Right renal cortex interstitium (tissue), 3 donors: ENCODE data around the gene L1TD1. TPM values are rescaled to one million over a fixed set of nuclear protein-coding genes. Genes with fewer than 3 reads are reported as not detected.
A peak's percentile ranks its signal among the peaks of the same experiment; 100 is the strongest.
"Not testable (repeated sequence)": the region's sequence is repeated elsewhere in the genome, so short reads cannot be mapped to it uniquely, and the experiment has no call there.

ENCODE experiments used
- DNase-seq, 3 donors: peaks; one replicate each; pipeline ENCODE4 v3.0.0-alpha.2; 2013; ENCODE audit warnings: low read depth in 3 of 3, low spot score in 2 of 3
- polyA plus RNA-seq, 3 donors: library from polyadenylated mRNA; unstranded; fragments of 120-200 nt; gene quantifications; one replicate each; pipeline ENCODE4 v1.2.1, GENCODE V29; 2013; ENCODE audit not compliant: insufficient read length in 3 of 3

L1TD1 gene
- polyA plus RNA-seq = 1 to 10 TPM; 4.2 to 7.3 (median 4.6) TPM

- no peak for DNase-seq
Observed at GRCh38 chr1:62194651-62195544, at the start of gene L1TD1. Gene L1TD1, plus strand, starts transcription at chr1:62194849. Its CDS starts 11,780 bp downstream, at chr1:62206629.

GRCh38 chr1:62159940-62160348, 34.7 kb upstream of the L1TD1 start:
- no peak for DNase-seq

DNA sequence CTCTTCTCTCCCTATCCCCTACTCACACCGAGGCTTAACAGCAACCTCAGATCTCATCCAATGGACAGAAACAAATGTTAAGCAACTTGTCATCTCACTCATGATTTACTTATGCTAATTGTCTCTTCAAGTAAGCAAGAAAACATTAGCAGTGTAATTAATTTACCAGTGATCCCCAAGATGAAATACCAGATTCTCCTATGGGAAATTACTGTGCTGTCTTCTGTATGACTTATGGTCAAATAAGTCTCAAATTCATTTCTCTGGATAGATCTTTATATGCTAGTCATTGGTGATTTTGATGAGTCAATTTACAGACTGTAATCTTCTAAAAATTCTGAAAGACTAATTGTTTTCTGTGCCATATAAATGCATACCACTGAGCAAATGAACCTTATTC, 32.9 kb upstream of the L1TD1 start:
- no peak for DNase-seq

- not testable (repeated sequence) for DNase-seq
Observed at GRCh38 chr1:62170380-62170779, 24.3 kb upstream of the L1TD1 start.

DNA sequence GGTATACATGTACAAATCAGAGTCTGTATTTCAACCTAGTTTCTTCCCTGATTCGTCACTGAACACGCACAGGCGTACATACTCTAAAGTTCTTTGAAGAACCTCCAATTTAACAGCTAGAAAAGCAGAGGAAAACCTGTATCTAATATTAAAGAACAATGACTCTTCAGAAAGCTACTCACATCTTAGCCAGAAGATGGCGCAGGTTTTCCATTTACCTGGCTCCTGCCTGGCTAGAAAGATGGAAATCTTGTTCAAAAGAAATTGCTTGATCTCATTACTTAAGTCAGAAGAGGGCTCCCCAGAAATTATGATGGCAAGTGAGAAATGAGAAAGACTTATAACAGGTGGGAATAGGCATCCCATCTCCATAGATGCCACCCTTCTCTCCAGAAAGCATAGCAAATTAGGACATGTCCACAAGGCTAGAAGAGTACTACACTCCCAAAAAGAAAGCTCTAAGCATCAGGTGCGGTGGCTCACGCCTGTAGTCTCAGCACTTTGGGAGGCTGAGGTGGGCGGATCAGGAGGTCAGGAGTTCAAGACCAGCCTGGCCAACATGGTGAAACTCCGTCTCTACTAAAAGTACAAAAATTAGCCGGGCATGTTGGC, 19.0 kb upstream of the L1TD1 start:
- DNase-seq = peak in 2 of 3 donors; percentile 43 to 46

DNA sequence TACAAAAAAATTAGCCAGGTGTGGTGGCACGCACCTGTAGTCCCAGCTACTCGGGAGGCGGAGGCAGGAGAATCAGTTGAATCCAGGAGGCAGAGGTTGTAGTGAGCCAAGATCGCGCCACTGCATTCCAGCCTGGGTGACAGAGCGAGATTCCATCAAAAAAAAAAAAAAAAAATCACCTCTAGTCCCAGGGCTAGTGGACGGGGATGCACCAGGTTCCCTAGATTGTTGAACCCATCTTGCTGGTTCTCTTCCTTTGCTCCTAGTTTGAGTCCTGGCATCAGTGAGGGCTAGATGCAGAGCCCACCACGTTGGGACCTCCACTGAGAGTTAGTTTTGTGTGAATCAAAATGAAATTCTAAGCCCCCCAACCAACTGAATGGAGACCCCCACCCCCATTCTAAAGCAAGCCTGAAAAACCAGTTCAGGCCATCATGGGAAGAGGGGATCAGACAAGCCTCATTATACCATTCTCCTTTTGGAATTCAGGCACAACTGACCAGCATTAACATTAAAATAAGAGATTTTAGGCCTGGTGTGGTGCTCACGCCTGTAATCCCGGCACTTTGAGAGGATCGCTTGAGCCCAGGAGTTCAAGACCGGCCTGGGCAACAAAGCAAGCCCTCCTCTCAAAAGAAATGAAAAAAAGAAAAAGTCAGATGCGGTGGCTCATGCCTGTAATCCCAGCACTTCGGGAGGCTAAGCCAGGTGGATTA, 17.9 kb upstream of the L1TD1 start:
- DNase-seq = no peak

GRCh38 chr1:62177621-62178020, 17.0 kb upstream of the L1TD1 start:
- DNase-seq = no peak

DNA sequence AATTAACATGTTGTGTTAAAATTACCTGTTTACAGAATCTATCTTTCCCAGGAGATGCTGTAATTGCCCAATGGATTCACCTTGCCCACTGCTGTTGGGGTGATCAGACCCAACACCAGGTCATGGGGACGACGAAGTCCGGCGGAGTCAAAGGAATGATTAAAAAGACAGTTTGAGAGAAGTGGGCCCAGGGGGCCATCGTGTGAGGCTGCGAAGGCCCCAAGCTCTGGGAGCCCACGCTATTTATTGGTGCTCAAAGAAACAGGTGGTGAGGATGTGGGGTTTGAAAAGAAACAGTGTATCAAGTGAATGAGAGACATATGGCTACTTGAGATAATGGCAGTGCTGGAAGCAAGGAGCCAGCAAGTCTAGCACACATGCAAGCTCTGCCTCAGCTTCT, 16.3 kb upstream of the L1TD1 start:
- DNase-seq = no peak

GRCh38 chr1:62180054-62180453, 14.6 kb upstream of the L1TD1 start:
- not testable (repeated sequence) for DNase-seq

- DNase-seq = no peak
Observed at GRCh38 chr1:62180639-62181038, 14.0 kb upstream of the L1TD1 start.

GRCh38 chr1:62181532-62181931, 13.1 kb upstream of the L1TD1 start:
- DNase-seq = no peak

- not testable (repeated sequence) for DNase-seq
Observed at GRCh38 chr1:62182157-62182556, 12.5 kb upstream of the L1TD1 start.

DNA sequence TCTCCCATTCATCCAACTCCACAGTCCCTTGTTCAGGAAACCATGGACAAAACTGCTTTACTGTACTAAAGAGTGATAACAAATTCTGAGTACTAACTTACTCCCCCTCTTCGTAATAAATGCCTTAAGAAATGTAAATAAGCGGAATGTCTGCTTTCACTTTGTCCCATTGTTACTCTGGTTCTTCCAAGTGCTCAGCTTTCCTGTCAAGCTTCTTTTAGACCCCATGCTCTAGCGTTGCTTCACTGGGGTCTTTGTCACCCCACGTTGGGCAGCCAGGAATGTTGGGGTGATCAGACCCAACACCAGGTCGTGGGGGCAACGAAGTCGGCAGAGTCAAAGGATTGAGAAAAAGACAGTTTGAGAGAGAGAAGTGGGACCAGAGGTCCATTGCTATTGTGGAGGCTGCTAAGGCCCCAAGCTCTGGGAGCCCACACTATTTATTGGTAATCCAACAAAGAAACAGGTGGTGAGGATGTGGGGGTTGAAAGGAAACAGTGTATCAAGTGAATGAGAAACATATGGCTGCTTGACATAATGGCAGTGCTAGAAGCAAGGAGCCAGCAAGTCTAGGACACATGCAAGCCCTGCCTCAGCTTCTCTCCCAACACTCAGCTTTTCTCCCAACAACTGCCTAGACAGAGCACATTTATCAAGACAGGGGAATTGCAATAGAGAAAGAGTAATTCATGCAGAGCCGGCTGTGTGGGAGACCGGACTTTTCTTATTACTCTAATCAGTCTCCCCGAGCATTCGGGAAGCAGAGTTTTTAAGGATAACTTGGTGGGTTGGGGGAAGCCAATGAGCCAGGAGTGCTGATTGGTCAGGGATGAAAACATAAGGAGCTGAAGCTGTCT, 11.3 kb upstream of the L1TD1 start:
- not testable (repeated sequence) for DNase-seq

DNA sequence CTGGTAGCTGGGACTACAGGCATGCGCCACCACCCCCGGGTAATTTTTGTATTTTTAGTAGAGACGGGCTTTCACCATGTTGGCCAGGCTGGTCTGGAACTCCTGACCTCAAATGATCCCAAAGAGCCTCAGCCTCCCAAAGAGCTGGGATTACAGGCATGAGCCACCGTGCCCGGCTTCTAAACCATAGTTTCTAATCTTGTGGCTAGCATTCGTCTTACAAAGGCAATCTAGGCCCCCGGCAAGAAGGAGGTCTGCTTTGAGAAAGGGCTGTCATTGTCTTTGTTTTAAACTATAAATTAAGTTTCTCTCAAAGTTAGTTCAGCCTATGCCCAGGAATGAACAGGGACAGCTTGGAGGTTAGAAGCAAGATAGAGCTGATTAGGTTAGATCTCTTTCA, 10.3 kb upstream of the L1TD1 start:
- DNase-seq = no peak

DNA sequence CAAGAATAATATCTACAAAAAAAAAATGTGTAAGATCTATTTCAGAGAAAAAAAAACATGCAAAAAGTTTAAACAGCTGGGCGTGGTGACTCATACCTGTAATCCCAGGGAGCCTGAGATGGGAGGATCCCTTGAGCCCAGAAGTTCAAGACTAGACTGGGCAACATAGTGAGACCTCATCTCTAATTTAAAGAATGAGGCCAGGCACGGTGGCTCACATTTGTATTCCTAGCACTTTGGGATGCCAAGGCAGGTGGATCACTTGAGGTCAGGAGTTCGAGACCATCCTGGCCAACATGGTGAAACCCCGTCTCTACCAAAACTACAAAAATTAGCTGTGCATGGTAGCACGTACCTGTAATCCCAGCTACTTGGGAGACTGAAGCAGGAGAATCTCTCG, 9.4 kb upstream of the L1TD1 start:
- not testable (repeated sequence) for DNase-seq

- no peak for DNase-seq
Observed at GRCh38 chr1:62185677-62186076, 9.0 kb upstream of the L1TD1 start.

DNA sequence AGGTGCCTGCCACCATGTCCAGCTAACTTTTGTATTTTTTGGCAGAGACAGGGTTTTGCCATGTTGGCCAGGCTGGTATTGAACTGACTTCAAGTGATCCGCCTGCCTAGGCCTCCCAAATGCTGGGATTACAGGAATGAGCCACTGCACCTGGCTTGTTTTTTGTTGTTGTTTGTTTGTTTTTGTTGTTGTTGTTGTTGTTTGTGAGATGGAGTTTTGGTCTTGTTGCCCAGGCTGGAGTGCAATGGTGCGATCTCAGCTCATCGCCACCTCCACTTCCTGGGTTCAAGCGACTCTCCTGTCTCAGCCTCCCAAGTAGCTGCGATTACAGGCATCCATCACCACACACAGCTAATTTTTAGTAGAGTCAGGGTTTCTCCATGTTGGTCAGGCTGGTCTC, 7.1 kb upstream of the L1TD1 start:
- DNase-seq = no peak

DNA sequence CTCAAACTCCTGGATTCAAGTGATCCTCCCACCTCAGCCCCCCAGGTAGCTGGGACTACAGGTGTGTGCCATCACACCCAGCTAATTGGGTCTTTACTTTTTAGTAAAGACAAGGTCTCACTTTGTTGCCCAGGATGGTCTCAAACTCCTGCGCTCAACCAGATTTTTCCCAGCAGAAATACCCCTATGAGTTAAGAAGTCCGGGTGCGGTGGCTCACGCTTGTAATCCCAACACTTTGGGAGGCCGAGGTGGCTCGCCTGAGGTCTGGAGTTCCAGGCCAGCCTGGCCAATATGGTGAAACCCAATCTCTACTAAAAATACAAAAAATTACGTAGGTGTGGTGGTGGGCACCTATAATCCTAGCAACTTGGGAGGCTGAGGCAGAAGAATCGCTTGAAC, 6.5 kb upstream of the L1TD1 start:
- no peak for DNase-seq

- DNase-seq = no peak
Observed at GRCh38 chr1:62196086-62196690, 1.5 kb downstream of the L1TD1 start.
